ENCODE results near the gene FBXO36.

The FBXO36 gene

DNA sequence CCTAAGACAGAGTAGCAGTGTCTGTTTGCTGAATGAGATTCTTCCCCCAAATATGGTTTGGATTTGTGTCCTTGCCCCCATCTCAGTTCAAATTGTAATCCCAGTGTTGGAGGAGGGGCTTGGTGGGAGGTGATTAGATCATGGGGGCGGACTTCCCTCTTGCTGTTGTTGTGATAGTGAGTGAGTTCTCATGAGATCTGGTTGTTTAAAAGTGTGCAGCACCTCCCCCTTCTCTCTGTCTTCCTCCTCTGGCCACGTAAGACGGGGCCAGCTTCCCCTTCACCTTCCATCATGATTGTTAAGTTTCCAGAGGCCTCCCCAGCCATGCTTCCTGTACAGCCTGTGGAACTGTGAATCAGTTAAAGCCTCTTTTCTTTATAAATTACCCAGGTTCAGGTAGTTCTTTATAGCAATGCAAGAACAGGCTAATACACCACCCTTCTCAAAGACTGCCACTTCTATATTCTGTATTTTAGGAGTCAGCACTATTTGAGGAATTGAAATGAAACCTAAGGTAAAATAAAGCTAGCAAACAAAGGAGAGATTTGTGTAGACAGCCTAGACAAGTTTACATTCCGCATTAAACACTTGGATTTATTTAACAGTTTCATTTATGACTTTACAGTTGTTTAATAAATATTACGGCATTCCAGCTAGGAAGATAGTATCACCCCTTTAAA is 21.6 kb downstream of the FBXO36 start:
- H3K4me3 ChIP-seq (ENCODE audit: low read depth in 1 of 2, low read length in 2 of 2): no peak overlapping the region
- H3K36me3 ChIP-seq (ENCODE audit: insufficient read depth, low read length): no peaks in the 10 kb centered on the region
- no peaks in the 10 kb centered on the region for H4K20me1 ChIP-seq (ENCODE audit: insufficient read depth, low read length)
- H3K9ac ChIP-seq (ENCODE audit: low read depth, low read length): no peak overlapping the region
- no peaks in the 10 kb centered on the region for H3K9me3 ChIP-seq (ENCODE audit: insufficient read depth, low read length, severe bottlenecking)
- H3K79me2 ChIP-seq (ENCODE audit: insufficient read depth, low read length): no peaks in the 10 kb centered on the region
- DNase-seq: no peak
- TF ChIP-seq, protein P1, sequence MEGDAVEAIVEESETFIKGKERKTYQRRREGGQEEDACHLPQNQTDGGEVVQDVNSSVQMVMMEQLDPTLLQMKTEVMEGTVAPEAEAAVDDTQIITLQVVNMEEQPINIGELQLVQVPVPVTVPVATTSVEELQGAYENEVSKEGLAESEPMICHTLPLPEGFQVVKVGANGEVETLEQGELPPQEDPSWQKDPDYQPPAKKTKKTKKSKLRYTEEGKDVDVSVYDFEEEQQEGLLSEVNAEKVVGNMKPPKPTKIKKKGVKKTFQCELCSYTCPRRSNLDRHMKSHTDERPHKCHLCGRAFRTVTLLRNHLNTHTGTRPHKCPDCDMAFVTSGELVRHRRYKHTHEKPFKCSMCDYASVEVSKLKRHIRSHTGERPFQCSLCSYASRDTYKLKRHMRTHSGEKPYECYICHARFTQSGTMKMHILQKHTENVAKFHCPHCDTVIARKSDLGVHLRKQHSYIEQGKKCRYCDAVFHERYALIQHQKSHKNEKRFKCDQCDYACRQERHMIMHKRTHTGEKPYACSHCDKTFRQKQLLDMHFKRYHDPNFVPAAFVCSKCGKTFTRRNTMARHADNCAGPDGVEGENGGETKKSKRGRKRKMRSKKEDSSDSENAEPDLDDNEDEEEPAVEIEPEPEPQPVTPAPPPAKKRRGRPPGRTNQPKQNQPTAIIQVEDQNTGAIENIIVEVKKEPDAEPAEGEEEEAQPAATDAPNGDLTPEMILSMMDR (IDR thresholded peaks at IDR 0.05; ENCODE audit: borderline replicate concordance, extremely low read depth, low read length, poor library complexity, severe bottlenecking): no peak
- TF ChIP-seq EZH2 (IDR thresholded peaks at IDR 0.05; ENCODE audit: borderline replicate concordance, low read depth, low read length, severe bottlenecking): no peak
- no peak overlapping the region for H3K4me2 ChIP-seq (ENCODE audit: insufficient read depth, low read length)
- no peak overlapping the region for H3K27ac ChIP-seq (ENCODE audit: low read length)
- no peak for ATAC-seq (ENCODE audit: insufficient read depth, low read depth)
- H2AFZ ChIP-seq (ENCODE audit: low read depth, low read length): no peak overlapping the region
- no peaks in the 10 kb centered on the region for H3K4me1 ChIP-seq (ENCODE audit: insufficient read depth, low read length)
- H3K27me3 ChIP-seq (ENCODE audit: insufficient read depth, low read length, poor library complexity): no peaks in the 10 kb centered on the region

DNA sequence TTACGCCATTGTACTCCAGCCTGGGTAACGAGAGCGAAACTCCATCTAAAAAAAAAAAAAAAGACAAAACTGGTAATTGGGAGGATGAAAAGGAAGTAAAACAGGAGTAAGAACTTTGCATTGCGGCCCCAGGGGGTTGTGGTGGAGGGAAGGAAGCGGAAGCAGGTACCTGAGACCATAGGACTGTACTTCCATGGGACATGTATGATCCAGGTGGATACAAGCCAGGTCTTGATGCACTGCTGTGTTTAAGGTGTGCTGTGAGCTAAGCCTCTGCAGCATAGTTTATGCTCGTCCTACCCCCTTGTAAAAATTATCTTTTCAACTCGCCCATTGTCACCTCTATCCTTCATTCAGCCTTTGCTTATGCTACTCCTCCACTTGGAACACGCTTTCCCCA is 23.7 kb downstream of the FBXO36 start:
- no peak overlapping the region for H3K9ac ChIP-seq (ENCODE audit: low read depth, low read length)
- H3K9me3 ChIP-seq (ENCODE audit: insufficient read depth, low read length, severe bottlenecking): no peaks in the 10 kb centered on the region
- H3K27ac ChIP-seq (ENCODE audit: low read length): no peak overlapping the region
- H3K4me3 ChIP-seq (ENCODE audit: low read depth in 1 of 2, low read length in 2 of 2): no peak overlapping the region
- no peaks in the 10 kb centered on the region for H4K20me1 ChIP-seq (ENCODE audit: insufficient read depth, low read length)
- DNase-seq: no peak
- H3K36me3 ChIP-seq (ENCODE audit: insufficient read depth, low read length): no peaks in the 10 kb centered on the region
- H3K4me2 ChIP-seq (ENCODE audit: insufficient read depth, low read length): no peak overlapping the region
- no peak for ATAC-seq (ENCODE audit: insufficient read depth, low read depth)
- H3K79me2 ChIP-seq (ENCODE audit: insufficient read depth, low read length): no peaks in the 10 kb centered on the region
- H2AFZ ChIP-seq (ENCODE audit: low read depth, low read length): no peak overlapping the region
- TF ChIP-seq, protein P1 (IDR thresholded peaks at IDR 0.05; ENCODE audit: borderline replicate concordance, extremely low read depth, low read length, poor library complexity, severe bottlenecking): no peak
- TF ChIP-seq EZH2 (IDR thresholded peaks at IDR 0.05; ENCODE audit: borderline replicate concordance, low read depth, low read length, severe bottlenecking): no peak
- no peaks in the 10 kb centered on the region for H3K27me3 ChIP-seq (ENCODE audit: insufficient read depth, low read length, poor library complexity)
- H3K4me1 ChIP-seq (ENCODE audit: insufficient read depth, low read length): no peaks in the 10 kb centered on the region

DNA sequence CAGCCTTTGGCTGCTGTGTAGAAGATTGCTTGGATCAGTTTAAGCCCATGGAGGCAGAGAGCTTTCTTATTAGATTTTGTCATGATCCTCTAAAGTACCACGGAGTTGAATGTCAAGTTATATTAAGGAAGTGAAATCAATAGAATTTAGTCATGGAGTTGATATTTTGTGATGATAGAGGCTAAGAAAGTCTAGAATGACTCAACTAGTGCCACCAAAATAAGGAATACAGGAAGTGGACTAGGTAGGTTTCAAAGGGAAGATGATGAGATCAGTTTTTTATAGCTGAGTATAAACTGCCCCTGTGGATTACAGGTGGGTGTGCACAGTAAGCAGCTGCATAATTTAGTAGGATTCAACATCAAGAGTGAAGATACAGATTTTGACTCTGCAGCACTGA is 25.2 kb downstream of the FBXO36 start:
- Histone ChIP-seq H3K9ac (ENCODE audit: low read depth, low read length) (no peak overlapping the region), H3K4me3 (ENCODE audit: low read depth in 1 of 2, low read length in 2 of 2) (no peak overlapping the region), H3K27ac (ENCODE audit: low read length) (no peak overlapping the region), H3K27me3 (ENCODE audit: insufficient read depth, low read length, poor library complexity) (no peaks in the 10 kb centered on the region), H3K79me2 (ENCODE audit: insufficient read depth, low read length) (no peaks in the 10 kb centered on the region), H2AFZ (ENCODE audit: low read depth, low read length) (no peak overlapping the region), H3K36me3 (ENCODE audit: insufficient read depth, low read length) (no peaks in the 10 kb centered on the region), H3K9me3 (ENCODE audit: insufficient read depth, low read length, severe bottlenecking) (no peaks in the 10 kb centered on the region), H3K4me2 (ENCODE audit: insufficient read depth, low read length) (no peak overlapping the region), H3K4me1 (ENCODE audit: insufficient read depth, low read length) (no peaks in the 10 kb centered on the region), H4K20me1 (ENCODE audit: insufficient read depth, low read length) (no peaks in the 10 kb centered on the region)
- ATAC-seq (ENCODE audit: insufficient read depth, low read depth) (no peak), DNase-seq (no peak)
- no peak for TF ChIP-seq EZH2 (IDR thresholded peaks at IDR 0.05; ENCODE audit: borderline replicate concordance, low read depth, low read length, severe bottlenecking)
- TF ChIP-seq, protein P1 (IDR thresholded peaks at IDR 0.05; ENCODE audit: borderline replicate concordance, extremely low read depth, low read length, poor library complexity, severe bottlenecking): no peak

Measured in DND-41 (cell line).